GM12878 (cell line): ENCODE measurements around the gene HNRNPF.

Source experiments
- POLR2AphosphoS5 ChIP-seq: IDR thresholded peaks from 2 replicates; pipeline ENCODE4 v1.6.1; 2011; ENCODE audit warnings: mild to moderate bottlenecking, low read length, inconsistent platforms
- RAD21 ChIP-seq: IDR thresholded peaks from 2 replicates; pipeline ENCODE4 v1.6.1; 2011; ENCODE audit warnings: mild to moderate bottlenecking, low read depth, low read length, moderate library complexity; ENCODE audit not compliant: insufficient read depth

DNA sequence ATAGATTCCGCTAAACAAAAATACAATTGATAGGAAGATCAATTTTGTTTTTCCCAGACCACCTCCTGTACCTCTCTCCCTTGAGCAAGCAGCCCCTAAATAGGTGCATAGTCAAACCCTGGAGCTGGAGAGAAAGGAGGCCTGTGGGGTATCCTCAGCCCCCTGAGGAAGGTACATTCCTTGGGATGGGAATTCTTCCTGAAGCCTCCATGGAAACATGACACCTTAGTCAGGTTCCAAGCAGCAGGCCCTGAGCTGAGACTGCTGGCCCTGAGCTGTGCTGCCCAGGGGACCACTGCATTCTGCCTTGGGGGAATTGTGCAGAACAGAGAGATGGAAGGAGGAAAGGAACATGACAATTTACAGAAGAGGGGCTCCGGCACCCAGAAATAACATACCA lies 7.4 kb downstream of the HNRNPF start:
- TF ChIP-seq RAD21, result no peak
- no peak for TF ChIP-seq POLR2AphosphoS5
